ENCODE data around the gene SKIL. TPM values are rescaled to one million over a fixed set of nuclear protein-coding genes. Genes with fewer than 3 reads are reported as not detected.

SKIL gene
- total RNA-seq, 4 donors from 2014 or later = 31.1 to 49.4 (median 33.3) TPM

GRCh38 chr3:170432416-170432815 is 74.9 kb downstream of the SKIL start:
- no peak for TF ChIP-seq CTCF (IDR thresholded peaks at IDR 0.05; ENCODE audit: low read depth)

GRCh38 chr3:170436697-170437096 is 79.2 kb downstream of the SKIL start:
- TF ChIP-seq CTCF (IDR thresholded peaks at IDR 0.05; ENCODE audit: low read depth) = no peak

- TF ChIP-seq CTCF (IDR thresholded peaks at IDR 0.05; ENCODE audit: low read depth) = no peak
Measured at GRCh38 chr3:170437176-170437575, 79.7 kb downstream of the SKIL start.

GRCh38 chr3:170437696-170438407 is 80.3 kb downstream of the SKIL start:
- TF ChIP-seq CTCF (IDR thresholded peaks at IDR 0.05; ENCODE audit: low read depth) = no peak

GRCh38 chr3:170438836-170439235 is 81.3 kb downstream of the SKIL start:
- no peak for TF ChIP-seq CTCF (IDR thresholded peaks at IDR 0.05; ENCODE audit: low read depth)

GRCh38 chr3:170440344-170440743 is 82.8 kb downstream of the SKIL start:
- no peak for TF ChIP-seq CTCF (IDR thresholded peaks at IDR 0.05; ENCODE audit: low read depth)

- no peak for TF ChIP-seq CTCF (IDR thresholded peaks at IDR 0.05; ENCODE audit: low read depth)
Measured at GRCh38 chr3:170441412-170441811, 83.9 kb downstream of the SKIL start.

Measured in subcutaneous adipose tissue (tissue), 4 donors.